Head of caudate nucleus (tissue), 42 donors: ENCODE data around the gene TXNDC15.
"Not testable (repeated sequence)": the region's sequence is repeated elsewhere in the genome, so short reads cannot be mapped to it uniquely, and the experiment has no call there.

Source experiments
- DNase-seq, 42 donors: peaks; one replicate each; pipeline versions ENCODE4 v3.0.0 to v3.0.0-alpha.2; 2020 to 2021; ENCODE audit warnings: mixed read lengths in 7 of 42
- intact Hi-C: fragments of 100-400 bp; cut with DNase I; formaldehyde crosslinking; loops from one replicate; pipeline ENCODE4 v1.15.0; 2022

The TXNDC15 gene, protein sequence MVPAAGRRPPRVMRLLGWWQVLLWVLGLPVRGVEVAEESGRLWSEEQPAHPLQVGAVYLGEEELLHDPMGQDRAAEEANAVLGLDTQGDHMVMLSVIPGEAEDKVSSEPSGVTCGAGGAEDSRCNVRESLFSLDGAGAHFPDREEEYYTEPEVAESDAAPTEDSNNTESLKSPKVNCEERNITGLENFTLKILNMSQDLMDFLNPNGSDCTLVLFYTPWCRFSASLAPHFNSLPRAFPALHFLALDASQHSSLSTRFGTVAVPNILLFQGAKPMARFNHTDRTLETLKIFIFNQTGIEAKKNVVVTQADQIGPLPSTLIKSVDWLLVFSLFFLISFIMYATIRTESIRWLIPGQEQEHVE

DNA sequence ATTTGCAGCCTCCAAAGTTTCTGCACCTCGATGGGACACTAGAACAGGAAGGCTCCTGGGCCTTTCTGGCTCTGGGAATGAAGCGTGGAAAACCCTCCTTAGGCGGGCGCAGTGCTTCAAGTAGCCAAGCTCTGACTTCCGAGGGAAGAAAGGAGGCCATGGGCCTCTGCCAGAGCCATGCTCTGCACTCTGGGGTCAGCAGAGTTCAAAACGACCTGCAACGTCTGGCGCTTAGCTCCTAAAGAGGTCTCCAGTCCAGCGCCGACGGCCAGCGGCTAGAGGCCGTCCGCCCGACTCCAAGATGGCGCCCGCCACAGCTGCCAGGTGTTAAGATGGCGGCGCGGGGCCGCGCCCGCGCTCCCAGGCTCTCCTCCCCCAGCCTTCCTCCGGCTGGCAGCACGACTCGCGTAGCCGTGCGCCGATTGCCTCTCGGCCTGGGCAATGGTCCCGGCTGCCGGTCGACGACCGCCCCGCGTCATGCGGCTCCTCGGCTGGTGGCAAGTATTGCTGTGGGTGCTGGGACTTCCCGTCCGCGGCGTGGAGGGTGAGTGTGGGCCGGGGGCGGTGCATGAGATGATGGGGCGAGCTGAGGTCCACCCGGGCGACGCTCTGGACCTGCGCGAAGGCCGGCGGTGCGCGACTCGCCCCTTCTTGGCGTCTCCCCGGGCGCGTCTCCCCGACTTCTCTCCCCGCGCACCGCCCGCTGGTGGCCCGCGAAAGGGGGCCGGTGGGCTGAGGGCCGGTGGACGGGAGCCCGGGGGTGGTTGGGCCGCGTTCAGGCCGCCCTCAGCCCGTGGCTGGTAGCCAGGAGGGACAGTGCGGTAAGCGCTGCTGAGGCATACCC lies at the start of gene TXNDC15:
TXNDC15 (plus strand) TSS at position 385 of the 844 bp plus-strand sequence; CDS start at position 442, 57 bp downstream.
- intact Hi-C loops = loop anchor here (2.0 to 10.0 kb wide), 2 partner anchors 27 to 349 kb away; partner anchors contain the start of gene JADE2
- peak; percentile 69 to 95 (median 89) for DNase-seq

DNA sequence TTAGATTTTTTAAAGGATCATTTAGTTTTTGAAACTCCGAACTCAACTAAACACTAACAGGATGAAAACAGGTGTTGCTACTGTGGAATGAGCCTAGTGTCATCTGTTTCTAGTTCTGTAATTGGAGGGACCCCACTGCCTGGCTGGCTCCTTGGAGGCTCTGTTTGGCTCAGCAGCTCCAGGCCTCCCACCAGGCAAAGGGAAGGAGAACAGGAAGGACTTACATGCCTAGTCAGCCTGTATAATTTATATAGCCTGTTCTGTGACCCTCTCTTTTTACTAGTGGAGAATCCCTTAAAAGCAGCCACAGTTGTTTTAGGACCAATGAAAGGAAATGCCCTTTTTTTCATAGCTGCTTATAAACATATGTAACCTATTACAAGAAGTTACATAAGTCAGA lies 49.5 kb upstream of the TXNDC15 start:
- intact Hi-C loops = no loop called here
- DNase-seq = no peak

DNA sequence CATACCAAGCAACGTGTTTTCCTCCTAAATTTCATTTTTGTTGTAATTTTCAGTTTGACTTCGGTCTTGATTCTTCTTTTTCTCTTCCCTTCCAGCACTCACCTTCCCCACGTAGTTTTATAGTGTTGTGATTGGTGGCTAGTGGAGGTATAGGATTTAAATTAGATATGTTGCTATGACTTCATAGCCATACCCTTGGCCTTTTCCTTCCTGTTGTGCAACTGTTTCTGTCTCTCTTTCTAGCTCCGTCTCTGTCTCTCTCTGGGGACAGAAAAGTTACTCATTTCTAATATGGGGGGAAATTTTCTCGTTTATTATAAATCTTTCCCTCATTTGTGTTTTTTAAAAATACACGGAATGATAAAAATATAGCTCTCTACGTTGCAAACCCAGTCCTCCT lies 49.0 kb upstream of the TXNDC15 start:
- no peak for DNase-seq
- intact Hi-C loops = no loop called here

DNA sequence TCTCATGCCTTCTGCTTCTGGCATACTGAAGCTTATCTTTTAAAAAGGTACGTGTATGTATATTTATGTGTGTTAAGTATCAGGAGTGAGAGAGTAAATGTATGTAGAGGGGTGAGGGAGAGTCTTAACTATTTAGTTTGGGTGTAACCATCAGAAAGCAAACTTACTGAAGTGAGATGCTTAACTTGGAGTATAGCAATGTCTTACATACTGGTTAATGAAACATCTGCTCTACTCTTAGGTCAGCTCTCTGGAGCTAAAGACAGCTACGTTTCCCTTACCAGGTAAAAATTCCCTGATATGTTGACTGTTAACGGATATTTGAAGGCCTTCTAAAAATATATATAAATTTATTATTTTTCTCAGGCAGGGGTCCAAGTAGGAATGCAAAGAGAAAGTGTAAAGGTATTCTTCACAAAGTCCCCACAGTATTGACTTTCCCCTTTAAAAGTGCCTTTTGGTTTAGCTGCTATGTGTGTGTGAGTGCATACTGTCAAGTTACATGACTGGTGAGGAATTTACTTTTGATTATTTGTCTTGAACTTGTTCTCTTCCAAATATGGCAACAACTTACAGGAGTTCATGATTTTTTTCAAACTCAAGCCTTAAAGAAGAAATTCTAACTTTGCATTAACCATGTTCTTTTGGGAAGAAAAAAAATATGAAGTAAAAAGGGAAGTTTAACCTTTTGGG lies 40.7 kb upstream of the TXNDC15 start:
- no peak for DNase-seq
- intact Hi-C loops = no loop called here

DNA sequence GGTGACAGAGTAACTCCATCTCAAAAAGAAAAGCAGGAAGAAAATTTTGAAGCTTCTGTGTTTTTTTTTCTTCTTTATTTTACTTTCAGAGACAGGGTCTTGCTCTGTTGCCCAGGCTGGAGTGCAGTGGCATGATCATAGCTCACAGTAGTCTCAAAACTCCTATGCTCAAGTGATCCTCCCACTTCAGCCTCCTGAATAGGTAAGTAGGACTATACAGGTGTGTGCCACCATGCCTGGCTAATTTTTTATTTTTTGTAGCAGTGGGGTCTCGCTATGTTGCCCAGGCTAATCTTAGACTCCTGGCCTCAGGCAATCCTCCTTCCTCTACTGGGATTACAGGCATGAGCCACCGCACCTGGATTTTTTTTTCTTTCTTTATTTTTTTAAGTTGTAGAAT lies 38.5 kb upstream of the TXNDC15 start:
- intact Hi-C loops = no loop called here
- no peak for DNase-seq

DNA sequence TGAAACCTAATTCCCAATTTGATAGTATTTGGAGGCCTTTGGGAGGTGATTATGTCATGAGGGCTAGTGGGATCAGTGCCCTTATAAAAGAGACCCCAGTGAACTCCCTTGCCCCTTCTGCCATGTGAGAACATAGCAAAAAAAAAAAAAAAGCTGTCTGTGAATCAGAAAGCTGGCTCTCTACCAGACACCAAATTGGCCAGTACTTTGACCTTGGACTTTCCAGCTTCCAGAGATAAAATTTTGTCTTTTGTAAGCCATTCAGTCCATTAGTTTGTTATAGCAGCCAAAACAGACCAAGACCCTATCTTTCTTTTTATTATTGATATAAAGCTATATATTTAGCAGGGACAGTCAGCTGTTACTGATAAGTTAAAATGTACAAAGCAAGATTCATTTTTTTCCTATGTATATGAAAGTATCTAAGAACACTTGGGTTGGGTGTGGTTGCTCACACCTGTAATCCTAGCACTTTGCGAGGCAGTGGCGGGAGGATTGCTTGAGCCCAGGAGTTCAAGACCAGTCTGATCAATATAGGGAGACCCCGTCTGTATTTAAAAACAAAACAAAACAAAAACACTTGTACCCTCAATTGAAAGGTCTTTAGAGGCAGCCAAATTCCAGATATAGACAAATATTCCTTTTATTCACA lies 36.5 kb upstream of the TXNDC15 start:
- no peak for DNase-seq
- intact Hi-C loops = no loop called here

DNA sequence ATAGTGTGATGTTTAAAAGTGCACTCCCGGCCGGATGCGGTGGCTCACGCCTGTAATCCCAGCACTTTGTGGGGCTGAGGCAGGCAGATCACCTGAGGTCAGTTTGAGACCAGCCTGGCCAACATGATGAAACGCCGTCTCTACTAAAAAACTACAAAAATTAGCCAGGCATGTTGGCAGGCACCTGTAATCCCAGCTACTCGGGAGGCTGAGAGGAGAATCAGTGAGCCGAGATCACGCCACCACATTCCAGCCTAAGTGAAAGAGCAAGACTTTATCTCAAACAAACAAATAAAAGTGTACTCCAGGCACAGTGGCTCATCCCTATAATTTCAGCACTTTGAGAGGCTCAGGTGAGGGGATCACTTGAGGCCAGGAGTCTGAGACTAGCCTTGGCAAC lies 35.8 kb upstream of the TXNDC15 start:
- DNase-seq, intact Hi-C loops: not testable (repeated sequence)

DNA sequence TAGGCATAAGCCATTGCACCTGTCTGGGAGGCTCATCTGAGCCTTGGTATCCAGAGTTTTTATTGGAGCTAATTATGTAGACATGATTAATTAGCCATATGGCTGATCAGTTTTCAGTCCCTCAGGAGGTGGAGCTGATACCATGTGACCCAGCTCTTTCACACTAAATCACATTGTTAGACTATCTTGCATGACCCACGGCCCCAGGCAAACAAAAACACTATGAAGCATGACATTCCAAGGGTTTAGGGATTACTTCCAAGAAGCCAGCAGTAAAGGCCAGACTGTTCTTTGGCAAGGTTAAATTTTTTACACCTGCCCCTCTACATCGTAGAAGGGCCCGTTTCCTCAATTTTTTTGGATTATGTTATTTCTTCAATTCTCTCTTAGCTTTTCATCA lies 33.4 kb upstream of the TXNDC15 start:
- intact Hi-C loops = loop anchor here (10.0 kb wide), 1 partner anchor 86 kb away; the partner anchor contains the start of gene DDX46
- no peak for DNase-seq

DNA sequence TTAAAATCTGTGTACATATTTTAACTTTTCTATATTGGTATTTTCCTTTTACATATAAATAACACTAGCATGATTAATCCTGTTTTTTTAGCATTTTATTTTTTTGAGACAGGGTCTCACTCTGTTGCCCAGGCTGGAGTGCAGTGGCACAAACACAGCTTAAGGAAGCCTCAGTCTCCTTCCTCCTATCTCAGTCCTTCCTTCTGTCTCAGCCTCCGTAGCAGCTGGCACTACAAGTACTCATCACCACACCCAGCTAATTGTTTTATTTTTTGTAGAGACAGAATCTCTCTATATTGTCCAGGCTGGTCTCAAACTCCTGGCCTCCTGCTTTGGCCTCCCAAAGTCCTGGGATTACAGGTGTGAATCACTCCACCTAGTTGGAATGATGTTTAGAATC lies 29.9 kb upstream of the TXNDC15 start:
- no peak for DNase-seq
- intact Hi-C loops = loop anchor here (10.0 kb wide), 1 partner anchor 89 kb away; the partner anchor contains the start of gene DDX46

DNA sequence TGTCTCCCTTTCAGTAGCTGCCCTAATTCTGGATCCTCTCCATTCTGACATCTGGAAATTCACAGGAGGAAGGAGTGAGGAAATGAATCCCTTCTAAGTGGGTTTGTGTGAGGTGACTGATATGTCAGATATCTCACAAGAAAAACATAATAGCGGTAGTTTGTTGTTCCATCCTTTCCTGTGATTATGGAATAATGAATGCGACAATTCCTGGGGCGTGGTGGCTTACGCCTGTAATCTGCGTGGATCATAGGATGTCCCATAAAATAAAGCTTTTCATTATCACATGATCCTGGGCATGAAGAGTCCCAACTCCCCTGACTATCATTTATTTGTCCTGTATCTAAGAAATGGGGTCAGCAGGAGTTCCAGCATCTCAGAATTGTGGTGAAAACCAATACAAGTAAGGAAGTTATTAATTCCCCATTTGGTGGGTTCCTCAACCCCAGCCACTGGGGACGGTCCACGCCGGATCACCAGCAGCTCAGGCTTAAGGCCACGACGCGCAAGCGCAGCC lies 28.8 kb upstream of the TXNDC15 start:
- DNase-seq = peak in 3 of 42 donors; percentile 6 to 25 (median 17)

DNA sequence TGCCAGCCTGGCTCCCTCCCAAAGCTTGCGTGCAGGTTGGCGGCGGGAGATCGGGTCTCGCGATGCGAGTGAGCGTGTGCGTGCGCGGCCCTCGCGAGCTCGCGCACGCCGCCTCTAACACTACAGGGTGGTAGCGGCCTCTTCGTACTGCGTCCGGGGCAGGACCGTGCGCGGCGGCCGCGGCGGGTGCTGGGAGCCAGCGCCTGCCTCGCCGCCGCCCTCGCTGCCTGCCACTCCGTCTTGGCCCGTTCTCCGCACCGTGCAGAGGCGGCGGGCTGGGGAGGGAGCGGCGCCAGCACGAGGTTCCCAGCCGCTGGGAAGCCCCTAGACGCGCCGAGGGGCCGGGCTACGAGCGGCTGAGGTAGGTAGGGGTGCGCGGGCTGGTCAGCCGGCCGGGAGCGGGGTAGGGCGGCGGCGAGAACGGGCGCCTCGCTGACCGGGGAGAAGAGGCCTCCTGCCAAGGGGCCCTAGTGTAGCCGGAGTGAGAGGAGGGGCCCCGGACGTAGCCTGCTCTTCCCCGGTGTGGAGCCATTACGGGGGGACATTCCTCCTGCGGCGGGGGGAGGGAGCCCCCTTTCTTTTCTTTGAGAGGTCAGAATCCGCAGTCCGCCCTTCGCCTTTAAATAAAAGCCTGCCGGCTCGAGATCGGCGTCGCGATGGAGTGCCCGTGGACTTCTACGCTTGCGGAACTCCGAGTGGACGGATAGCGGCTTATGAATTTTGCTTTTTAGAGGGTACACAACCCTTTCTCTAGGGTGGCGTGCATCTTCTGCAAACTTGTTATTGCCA lies 28.1 kb upstream of the TXNDC15 start, which contains the start of gene C5orf24:
C5orf24 (plus strand) TSS at position 117 of the 789 bp plus-strand sequence. CDS start 8,933 bp downstream, outside the sequence.
- intact Hi-C loops = loop anchor here (2.0 to 10.0 kb wide), 3 partner anchors 29 to 91 kb away; partner anchors contain the start of genes DDX46, PCBD2 and TXNDC15
- peak; percentile 89 to 98 (median 96) for DNase-seq

More for the DNA sequence above, 28.8 kb upstream of the TXNDC15 start:
- intact Hi-C loops = loop anchor here (5.0 to 10.0 kb wide), 2 partner anchors 62 to 91 kb away; partner anchors contain the start of genes DDX46 and PCBD2

DNA sequence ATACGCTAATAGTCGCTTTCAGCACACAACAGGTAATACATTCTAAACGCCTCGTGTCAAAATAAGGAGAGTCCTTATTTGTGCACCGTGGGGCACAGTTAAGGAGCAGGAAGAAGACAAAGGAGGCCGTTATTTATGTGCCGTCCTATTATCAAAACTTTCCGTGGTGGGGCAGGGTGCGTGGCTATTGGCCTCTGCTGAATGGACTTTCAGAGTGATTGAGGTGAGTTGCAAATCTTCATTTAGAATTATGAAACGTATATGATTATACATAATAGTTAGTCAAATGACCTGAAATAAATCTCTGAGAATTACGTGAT lies 27.6 kb upstream of the TXNDC15 start:
- intact Hi-C loops = loop anchor here (2.0 to 10.0 kb wide), 3 partner anchors 28 to 92 kb away; partner anchors contain the start of genes DDX46, PCBD2 and TXNDC15
- peak in 2 of 42 donors; percentile 3 to 8 for DNase-seq

DNA sequence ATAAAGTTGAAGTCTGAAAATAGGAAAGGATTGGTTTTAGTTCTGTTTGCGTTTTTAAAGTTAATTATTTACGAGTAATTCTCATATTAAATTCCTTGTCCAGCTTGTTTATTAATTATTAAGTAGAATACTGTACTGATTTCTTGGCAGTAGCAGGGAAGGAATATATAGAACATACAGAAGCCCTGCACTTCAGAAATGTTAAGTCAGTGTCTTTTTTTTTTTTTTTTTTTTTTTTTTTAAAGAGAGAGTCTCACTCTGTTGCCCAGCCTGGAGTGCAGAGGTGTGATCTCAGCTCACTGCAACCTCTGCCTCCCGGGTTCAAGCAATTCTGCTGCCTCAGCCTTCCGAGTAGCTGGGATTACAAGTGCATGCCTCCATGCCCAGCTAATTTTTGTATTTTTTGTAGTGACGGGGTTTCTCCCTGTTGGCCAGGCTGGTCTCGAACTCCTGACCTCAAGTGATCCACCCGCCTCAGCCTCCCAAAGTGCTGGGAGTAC lies 24.7 kb upstream of the TXNDC15 start:
- intact Hi-C loops = loop anchor here (5.0 to 10.0 kb wide), 2 partner anchors 58 to 95 kb away; partner anchors contain the start of genes DDX46 and PCBD2

DNA sequence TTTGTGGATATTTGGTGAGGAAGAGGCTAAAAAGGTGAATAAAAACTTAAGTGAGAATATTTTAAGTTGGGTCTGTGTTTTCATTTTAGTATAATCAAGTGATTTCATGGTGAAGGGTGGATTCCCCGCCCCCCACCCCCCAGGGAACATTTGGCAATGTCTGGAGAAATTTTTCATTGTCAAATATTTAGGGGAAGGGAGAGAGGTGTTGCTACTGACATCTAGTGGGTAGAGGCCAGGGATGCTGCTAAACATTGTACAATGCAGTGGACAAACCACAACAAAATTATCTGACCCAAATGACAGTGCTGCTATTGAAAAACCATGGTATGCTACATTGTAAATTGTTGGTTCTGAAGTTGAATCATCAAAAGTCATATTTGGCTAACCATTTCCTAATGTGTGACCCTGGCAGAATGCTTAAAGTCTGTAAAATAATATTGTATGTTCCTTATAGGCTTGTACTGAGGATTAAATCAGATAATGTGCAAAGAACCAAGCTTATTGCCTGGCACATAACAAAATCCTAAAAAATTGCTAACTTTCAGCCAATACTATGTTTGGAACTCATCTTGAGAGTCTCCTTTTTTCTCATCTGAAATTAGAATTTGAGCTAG lies 22.8 kb upstream of the TXNDC15 start:
- intact Hi-C loops = no loop called here
- no peak for DNase-seq

More for the DNA sequence above, 24.7 kb upstream of the TXNDC15 start:
- DNase-seq = not testable (repeated sequence)

DNA sequence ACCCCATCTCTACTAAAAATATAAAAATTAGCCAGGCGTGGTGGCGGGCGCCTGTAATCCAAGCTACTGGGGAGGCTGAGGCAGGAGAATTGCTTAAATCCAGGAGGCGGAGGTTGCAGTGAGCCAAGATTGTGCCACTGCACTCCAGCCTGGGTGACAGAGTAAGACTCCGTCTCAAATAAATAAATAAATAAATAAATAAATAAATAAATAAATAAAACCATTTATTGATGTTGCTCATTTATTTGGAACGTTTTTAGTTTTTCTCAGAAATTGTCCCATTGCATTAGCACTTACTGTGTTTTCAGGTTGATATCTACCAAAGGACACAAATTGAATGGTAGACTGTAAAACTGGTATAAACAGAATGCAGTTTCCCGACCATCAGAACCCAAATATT lies 17.7 kb upstream of the TXNDC15 start:
- DNase-seq = peak in 2 of 42 donors; percentile 0 to 1
- intact Hi-C loops = not testable (repeated sequence)

DNA sequence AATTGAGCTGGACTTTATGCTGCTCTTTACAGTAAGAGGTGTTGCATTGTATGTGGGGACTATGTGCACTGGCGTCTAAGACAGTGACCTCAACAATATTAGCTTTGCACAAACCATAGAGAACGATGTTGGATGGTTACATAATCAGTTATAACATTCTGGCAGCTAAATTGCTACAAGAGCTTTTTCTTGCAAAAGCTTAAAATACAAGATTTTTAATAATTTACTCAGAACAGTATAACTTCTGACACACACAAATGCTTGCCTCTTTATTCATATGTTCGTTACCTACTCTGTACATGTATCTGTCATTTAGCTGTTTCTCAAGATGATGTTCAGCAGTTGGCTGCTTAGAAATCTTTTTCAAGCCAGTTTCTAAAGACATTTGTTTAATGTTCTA lies 16.8 kb upstream of the TXNDC15 start:
- intact Hi-C loops = no loop called here
- DNase-seq = no peak

DNA sequence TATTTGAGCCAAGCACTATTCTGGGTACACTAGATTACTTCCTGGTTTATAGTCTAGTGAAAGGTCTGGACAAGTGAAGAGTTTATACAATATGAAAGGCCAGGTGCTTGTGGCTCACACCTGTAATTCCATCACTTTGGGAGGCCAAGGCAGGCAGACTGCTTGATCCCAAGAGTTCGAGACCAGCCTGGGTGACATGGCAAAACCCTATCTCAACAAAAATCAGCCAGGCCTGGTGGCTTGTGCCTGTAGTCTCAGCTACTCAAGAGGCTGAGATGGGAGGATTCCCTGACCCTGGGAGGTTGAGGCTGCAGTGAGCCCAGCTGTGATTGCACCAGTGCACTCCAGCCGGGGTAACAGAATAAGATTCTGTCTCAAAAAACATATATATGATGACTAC lies 9.5 kb upstream of the TXNDC15 start:
- no peak for DNase-seq
- intact Hi-C loops = no loop called here
